HG03039 (cell line): ENCODE data around the gene MCTP2.

ENCODE experiments used
- ATAC-seq: cut with Tn5 transposase; IDR thresholded peaks from one replicate; pipeline ENCODE4 v1.9.1; 2021; ENCODE audit warnings: mild to moderate bottlenecking, moderate library complexity; ENCODE audit not compliant: unreplicated experiment

MCTP2 gene, protein sequence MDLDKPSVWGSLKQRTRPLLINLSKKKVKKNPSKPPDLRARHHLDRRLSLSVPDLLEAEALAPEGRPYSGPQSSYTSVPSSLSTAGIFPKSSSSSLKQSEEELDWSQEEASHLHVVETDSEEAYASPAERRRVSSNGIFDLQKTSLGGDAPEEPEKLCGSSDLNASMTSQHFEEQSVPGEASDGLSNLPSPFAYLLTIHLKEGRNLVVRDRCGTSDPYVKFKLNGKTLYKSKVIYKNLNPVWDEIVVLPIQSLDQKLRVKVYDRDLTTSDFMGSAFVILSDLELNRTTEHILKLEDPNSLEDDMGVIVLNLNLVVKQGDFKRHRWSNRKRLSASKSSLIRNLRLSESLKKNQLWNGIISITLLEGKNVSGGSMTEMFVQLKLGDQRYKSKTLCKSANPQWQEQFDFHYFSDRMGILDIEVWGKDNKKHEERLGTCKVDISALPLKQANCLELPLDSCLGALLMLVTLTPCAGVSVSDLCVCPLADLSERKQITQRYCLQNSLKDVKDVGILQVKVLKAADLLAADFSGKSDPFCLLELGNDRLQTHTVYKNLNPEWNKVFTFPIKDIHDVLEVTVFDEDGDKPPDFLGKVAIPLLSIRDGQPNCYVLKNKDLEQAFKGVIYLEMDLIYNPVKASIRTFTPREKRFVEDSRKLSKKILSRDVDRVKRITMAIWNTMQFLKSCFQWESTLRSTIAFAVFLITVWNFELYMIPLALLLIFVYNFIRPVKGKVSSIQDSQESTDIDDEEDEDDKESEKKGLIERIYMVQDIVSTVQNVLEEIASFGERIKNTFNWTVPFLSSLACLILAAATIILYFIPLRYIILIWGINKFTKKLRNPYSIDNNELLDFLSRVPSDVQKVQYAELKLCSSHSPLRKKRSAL

DNA sequence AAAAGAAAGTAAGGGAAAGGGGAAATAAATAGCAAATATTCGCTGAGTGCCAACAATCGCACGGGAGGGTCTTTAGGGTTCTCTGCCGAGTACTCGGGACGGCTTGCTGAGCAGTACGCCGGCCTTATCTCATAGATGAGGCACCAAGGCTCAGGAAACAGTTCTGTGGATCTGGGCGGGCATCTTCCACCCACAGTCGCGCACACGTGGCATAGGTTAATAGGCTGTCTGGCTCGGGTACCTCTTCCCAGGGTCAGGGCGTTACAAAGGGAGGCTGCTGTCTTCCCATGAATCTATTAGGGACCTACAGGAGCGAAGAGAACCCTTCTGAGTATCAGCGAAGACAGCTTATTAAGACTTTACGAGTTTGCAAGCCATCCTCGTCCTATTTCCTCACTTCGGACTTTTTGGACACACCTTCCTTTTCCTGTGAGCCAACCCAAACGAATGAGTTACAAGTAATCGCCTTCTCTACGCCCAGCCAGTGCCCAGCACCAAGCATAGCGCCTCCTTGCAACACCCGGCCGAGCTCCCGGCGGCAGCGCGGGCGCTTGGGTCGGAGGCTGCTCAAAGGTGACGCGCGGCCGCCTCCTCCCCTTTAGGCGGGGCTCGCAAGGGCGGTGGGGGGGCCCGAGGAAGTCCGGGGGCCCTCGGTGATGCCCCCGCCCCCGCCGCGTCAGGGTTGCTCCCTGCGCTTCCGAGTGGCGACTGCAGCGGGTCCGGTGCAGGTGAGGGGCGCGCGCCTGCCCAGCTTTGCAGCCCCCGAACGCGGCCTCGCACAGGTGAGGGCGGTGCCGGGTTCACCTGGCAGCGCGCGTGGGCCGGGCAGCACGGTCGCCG lies at the start of gene MCTP2:
Gene MCTP2 (plus strand): TSS at position 679 of the 840 bp plus-strand sequence. CDS start 66,705 bp downstream, outside the sequence.
- peak; percentile 59 for ATAC-seq

DNA sequence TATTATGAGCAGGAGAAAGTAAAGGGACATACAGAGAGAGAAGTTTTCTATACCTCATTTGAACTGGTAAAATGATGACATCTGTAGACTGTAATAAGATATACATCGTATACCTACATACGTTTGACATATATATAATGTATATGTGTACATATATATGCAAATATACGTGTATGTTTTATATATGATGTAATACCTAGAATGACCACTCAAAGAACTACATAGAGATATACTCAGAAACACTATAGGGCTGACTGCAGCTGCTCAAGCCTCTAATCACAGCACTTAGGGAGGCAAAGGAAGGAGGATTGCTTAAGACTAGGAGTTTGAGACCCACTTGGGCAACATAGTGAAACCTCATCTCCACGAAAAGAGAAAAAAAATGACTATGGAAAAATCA lies 48.5 kb upstream of the MCTP2 start:
- no peak for ATAC-seq

DNA sequence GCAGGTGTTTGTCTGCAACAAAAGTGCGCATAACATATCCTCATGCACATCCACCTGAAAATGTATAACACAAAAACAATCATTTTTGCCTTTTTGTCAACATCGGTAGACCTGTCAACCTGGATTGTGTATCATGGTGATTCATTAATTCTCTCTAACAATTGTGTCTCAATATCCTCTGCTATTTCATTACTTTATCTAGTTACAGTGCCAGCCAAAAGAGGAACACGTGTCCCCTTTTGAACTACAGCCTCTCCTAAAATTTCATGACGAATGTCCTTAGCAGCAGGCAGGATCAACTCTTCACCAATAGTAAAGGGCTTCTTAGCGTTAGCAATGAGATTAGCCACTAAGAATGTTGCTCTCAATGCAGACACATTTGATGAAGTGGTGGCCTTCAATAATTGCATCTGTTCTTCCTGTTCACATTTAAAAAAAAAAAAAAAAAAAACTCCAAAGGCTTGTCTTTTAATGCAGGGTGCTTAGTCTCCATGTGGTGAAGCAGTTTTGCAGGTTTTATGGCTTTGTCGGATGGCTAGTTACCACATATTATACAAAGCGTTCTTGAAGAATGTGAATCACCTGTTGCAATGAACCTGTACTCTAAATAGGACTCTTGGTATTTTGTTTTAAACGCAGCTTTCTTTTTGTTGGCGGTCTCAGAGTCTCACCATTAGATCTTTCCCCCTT lies 45.7 kb upstream of the MCTP2 start:
- ATAC-seq: no peak

DNA sequence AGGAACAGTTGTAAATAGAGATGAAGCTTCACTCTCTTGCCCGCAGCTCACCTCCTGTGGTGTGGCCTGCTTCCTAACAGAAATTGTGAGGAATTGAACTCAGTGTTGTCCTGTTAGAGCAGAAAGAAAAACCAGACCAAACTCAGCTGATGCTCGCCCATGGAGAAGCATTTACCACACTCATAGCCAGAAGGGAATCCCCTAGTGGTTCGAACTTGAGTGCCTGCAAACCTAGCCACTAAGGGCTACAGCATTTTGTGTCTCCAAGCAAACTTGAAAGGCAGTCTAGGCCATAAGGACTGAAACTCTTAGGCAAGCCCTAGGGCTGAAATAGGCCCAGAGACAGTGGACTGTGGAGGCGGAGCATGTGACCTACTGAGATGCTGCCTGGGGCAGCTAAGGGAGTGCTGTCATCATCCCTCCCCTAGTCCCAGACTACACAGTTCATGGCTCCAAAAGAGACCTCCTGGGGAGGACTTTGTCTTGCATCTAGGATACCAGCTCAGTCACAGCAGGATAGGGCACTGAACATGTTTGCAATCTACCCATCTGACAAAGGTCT lies 44.5 kb upstream of the MCTP2 start:
- no peak for ATAC-seq

DNA sequence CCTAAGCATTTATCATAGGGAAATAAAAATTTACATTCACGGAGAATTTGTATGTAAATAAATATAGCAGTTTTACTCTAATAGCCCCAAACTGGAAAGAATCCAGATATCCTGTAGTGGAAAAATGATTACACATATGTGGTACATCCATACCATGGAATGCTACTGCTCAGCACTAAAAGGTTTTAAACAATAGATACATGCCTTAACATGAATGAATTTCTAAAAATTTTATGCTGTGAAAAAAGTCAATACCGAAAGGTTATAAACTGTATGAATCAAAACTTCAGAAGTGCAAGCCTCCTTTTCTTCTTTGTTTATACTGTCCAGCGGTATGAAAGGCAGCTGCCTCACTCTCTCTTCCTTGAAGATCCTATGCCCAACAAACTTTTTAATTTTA lies 37.5 kb upstream of the MCTP2 start:
- no peak for ATAC-seq

DNA sequence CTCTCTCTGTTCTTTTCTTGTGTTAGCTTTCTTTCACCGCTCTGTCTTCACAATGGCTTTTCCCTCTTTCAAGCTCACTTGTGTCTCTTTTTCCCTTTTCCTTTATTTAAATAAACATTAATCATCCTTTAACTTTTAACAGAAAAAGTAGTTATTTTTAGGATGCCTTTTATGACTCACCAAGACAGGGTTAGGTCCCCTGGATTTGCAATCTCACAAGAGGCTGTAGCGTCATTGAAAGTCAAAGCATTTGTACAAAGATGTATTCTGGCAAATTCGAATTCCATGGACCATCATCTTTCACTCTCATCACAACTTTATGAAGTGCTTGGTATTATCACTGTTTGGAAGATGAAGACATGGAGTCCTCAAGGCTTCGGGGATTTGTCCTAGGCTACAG lies 34.8 kb upstream of the MCTP2 start:
- ATAC-seq: no peak

DNA sequence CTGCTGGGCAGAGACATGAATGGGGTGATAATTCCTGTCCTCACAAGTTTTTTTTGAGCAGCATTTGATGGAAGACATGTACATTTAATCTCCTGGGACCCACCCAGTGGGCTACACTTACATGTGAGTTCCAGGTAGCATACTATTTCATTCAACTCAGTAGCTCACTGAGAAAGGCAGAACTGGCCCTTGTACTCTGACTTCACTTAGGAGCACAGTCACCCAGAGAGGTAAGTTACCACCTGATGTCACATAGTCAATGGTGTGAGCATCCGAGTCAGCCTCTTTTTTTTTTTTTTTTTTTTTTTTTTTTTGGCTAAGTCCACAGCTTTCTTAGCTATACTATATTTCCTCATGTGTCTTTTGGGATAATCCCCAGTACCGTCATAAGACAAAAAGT lies 32.7 kb upstream of the MCTP2 start:
- ATAC-seq: no peak

DNA sequence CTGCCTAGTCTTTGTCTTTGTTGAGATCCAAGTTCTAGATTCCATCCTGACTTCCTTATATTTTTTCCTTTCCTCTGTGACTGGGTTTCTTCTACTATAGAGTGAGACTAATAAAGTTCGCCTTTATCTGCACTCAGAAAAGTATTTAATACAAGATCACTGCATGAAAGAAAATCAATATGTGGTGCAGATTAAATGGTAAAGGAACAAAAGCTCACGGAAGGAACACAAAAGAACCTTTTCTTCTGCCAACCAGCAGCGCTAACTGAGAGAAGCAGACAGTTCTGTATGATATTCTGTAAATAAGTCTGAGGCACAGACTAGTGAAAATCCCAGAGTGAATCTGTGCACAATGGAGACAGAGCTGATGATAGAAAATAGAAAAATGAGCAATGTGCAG lies 31.6 kb upstream of the MCTP2 start:
- ATAC-seq: no peak

DNA sequence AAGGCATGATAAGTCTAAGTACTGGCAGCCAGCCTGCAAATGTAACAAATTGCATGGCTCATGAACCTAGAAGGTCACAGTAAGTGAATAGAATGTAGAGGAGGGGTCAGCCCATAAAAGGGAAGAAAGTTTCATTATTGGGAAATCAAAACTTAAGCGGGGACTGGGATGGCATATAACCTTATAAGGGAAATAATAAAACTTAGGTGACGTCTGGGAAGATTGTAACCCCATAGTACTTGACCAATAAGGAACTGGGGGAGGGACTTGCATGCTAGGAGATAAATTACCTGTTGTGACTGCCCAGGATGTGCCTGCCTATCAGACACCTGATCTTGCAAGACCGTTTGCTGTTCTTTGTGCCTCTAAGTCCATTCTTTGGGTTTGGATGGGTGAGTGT lies 28.1 kb upstream of the MCTP2 start:
- no peak for ATAC-seq

DNA sequence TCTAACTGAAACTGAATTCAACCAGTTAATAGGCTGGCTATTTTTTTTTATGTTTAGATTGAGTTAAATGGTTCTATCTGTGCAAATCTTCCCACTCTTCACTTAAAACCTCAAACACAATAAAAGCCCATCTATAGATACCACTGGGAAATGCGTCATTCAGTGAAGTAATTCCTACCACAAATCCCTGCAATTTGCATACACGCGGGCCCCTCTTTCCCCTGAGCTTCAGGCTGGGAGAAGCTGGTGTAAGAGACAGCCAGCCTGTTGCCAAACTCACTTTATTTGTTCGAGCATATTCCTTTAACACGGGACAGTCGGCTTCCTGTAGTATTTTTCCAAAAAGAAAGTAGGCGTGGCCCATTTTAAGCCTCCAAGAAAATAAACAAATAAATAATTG lies 26.0 kb upstream of the MCTP2 start:
- ATAC-seq: no peak

DNA sequence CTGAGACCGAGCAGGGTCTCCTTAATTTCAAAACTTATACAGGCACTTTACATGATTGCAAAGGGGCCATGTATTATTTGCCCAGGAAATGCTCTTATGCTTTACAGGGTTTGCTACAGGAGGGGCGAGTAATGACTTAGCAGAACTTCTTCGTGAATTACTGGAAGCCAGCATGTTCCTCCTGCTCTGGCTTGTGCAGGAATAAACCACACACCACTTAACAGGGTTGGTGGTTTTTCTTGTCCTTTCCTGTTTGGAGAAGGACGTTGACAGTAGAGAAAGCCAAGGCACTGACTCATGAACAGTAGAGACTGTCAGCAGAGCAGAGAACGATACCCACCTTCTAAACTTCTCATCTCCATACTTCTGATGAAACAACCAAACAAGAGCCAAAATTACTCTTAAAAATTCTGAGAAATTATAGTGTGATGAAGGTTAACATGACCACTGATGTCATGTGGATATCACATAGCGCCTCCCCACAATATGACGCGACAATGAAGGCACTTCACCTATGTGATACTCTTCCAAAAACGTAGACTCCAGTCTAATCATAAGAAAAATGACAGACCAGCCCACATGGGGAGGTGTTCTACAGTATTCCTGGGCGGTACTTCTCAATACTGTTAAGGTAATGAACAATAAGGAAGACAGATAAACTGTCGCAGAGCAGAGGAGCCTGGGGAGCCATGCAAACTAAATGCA lies 24.7 kb upstream of the MCTP2 start:
- no peak for ATAC-seq

DNA sequence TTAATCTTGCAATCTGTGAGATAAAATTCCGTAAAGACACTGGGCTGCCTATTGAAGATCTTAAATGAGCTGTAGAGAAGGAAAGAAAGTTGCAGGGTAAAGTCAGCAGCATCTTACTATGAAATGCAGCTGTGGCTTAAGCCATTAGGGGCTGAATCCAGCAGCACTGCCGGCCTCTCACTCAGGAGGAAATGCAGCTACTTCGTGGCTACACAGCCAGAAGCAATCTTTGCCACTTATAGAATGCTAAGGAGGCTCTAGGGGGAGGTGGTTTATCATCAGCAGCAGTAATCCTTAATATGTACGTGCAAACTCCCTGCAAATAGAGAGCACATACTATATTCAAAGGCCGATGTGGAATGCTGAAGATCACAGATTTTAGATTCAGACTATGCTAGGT lies 19.1 kb upstream of the MCTP2 start:
- no peak for ATAC-seq

DNA sequence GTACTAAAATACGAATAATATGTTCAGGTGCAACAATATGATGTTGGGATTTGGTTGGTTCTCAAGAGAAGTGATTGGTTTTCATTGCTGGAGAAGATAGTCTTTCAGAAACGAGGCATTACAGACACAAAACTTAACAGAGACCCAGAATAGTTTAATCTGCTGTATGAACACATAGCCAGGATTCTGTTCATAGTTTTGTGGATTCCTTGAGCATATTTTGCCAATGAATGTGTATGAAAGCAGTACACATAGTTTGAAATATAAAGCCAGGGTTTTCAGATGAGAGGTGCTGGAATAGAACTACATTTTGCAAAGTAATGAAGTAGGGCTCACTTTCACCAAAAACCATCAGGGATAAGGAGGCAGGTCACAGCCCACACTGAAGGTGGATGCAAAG lies 5.7 kb upstream of the MCTP2 start:
- no peak for ATAC-seq

DNA sequence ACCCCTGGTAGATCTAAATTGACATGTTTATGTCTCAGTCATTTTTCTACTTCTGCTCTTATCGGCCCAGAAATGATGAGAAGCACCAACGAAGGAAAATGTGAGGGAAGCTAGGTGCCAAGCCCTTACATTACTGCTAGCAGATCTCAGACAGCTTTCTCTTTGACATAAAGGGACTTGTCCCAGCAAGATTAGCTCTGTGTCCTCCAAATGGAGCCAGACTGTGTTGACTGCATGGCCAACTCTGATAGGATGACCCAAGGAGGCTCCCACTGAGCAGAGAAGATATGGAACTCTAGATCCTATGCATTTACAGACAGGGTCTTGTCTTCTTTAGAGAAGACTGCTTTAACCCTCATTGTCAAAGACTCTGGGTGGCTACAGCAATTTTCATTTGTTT lies 2.8 kb upstream of the MCTP2 start:
- no peak for ATAC-seq

DNA sequence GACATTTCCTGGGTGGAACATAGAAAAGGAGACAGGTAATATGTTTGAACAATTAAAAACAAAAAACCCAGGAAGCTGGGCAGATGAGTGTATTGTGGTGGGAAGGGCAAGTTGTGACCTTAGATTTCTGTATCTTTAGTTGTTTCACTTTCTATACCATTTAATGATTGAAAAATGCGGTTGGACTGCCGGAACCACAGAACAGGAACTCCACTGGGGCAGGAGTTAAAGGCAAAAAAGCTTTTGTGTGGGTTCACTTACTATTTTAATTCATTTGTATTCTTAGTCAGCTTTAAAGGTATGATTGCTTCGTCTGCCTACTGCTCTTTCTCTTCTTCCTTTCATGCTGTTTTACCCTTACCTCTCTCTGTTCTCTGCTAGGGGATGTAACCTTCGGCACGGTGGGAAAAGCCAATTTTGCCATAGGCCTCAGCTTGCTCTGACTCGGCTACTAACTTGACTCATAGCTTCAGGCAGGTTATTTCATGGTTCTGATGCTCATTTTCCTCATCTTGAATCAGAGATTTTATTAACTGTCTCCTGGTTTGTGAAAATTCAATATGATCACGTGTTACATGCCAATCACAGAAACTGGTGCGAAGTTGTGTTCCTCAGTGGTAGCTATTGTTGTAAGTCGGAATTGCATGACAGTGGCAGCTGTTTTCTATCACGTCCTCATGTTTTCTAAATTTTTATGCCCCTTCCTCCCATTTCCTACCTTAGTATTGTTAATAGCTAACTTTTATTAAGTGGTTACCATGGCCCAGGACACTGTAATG lies 1.6 kb upstream of the MCTP2 start:
- ATAC-seq: peak; percentile 61

DNA sequence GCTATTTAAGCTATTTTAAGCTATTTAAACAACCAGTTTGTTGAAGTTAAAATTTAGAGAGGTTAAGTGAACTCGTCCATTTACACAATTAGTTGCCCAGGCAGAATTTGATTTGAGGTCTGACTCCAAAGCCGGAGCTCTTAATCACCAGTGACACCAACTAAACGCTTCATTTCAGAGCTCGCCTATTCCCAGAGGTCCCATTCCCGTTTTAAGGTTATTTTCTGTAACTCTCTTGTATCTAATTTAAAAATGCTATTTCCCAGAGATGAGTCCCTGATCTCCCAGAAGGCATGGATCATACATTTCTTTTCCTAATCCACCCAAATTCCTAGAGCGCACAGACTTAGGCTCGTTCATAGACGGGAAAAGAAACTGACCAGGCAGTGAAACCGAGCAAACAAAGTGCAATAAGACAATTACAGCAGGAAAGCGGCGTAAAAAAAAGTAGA lies 904 bp upstream of the MCTP2 start:
- ATAC-seq: no peak

DNA sequence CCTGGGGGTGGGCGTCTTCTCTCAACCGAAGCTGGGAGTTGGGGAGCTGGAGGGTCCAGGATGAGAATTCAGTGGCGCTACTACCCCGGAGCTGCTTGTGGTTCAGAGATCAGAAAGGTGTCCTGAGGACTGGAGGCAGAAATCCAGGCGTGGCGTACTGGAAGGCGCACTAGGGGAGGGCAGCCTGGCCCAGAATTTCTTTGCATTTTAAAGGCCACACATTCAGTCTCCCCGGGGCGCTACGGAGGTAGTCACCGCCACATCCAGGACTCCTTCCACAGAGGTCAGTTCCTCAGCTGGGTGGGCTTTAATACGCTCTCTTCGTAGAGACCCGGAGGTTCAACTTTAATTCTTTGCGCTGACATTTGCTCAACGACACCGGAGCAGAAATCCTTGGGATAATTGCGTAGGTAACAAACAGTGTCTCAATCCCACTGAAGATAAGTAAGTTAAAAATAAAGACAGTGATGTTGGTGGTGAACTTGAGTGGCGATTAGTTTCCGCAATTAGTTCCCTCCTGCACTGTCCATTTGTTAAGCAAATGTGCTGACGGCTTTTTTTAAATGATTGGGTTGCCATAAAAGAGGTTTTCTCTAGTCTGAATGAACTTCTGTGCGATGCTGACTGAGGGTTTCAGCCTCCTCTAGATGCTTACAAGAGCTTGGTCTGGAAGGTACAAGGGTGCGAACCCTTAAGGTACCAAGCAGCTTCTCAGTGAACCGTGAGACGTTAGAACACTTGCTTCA lies 535 bp downstream of the MCTP2 start:
- peak; percentile 5 for ATAC-seq

DNA sequence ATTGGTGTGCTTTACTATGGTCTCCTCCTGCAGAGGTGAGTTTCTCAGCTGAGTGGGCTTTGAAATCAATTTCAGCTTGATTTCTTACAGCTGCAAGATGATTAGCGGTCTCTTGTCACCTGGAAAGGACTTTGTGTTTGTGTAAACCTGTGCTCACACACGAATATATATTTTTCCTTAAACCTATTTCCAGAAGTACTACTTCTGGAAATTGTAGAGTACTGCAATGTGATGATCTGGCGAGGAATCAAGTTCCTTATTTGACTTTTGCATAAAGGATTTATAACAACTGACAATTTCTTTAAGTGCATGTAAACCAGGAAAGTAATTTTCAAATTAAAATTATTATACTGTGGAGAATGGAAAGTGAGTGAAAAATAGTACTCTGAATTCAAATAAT lies 2.1 kb downstream of the MCTP2 start:
- no peak for ATAC-seq
